ENCODE data around the gene NAV2.

Gene NAV2

GRCh38 chr11:20159466-20160381 lies 447.1 kb downstream of the NAV2 start:
- DNase-seq (ENCODE audit: low read depth) = no peak

- no peak for DNase-seq (ENCODE audit: low read depth)
Measured at GRCh38 chr11:20160425-20161229, 448.0 kb downstream of the NAV2 start, which contains the start of gene DBX1. DBX1 (minus strand) TSS chr11:20160475; CDS start chr11:20160324, 151 bp downstream.

GRCh38 chr11:20161230-20161918 lies 448.7 kb downstream of the NAV2 start:
- DNase-seq (ENCODE audit: low read depth) = no peak

GRCh38 chr11:20161923-20162744 lies 449.5 kb downstream of the NAV2 start:
- no peak for DNase-seq (ENCODE audit: low read depth)

- no peak for DNase-seq (ENCODE audit: low read depth)
Measured at GRCh38 chr11:20162824-20163782, 450.5 kb downstream of the NAV2 start.

- DNase-seq (ENCODE audit: low read depth) = no peak
Measured at GRCh38 chr11:20163783-20164481, 451.3 kb downstream of the NAV2 start.

Data from CMK (cell line).